ENCODE results near the gene ZNF747. TPM values are rescaled to one million over a fixed set of nuclear protein-coding genes. Genes with fewer than 3 reads are reported as not detected.
"Not testable (repeated sequence)": the region's sequence is repeated elsewhere in the genome, so short reads cannot be mapped to it uniquely, and the experiment has no call there.

ZNF747 gene
- total RNA-seq, 1 donor from 2014 or later: 15.2 TPM

GRCh38 chr16:30539000-30539964 is 4.6 kb upstream of the ZNF747 start:
- Mint-ChIP-seq H3K27me3 (ENCODE audit: low read depth) (no peaks in the 10 kb centered on the region), H3K9me3 (no peaks in the 10 kb centered on the region), H3K4me1 (peaks cover 25% of the 10 kb centered on the region), H3K27ac (no peak overlapping the region), H3K4me3 (no peak overlapping the region), H3K36me3 (no peaks in the 10 kb centered on the region)
- no peak for TF ChIP-seq CTCF (IDR thresholded peaks at IDR 0.05; ENCODE audit: unreplicated experiment)
- DNase-seq (ENCODE audit: low spot score in 2 of 2, unreplicated experiment in 2 of 2): no peak

GRCh38 chr16:30536391-30537024 is 1.9 kb upstream of the ZNF747 start:
- not testable (repeated sequence) for H3K27me3 Mint-ChIP-seq (ENCODE audit: low read depth); DNase-seq (ENCODE audit: low spot score in 2 of 2, unreplicated experiment in 2 of 2); H3K36me3 Mint-ChIP-seq

GRCh38 chr16:30535777-30536190 is 1.1 kb upstream of the ZNF747 start:
- Mint-ChIP-seq H3K36me3 (peaks cover 6% of the 10 kb centered on the region), H3K27me3 (ENCODE audit: low read depth) (no peaks in the 10 kb centered on the region), H3K27ac (peak overlapping the region; percentile 99), H3K9me3 (no peaks in the 10 kb centered on the region), H3K4me3 (peak overlapping the region; percentile 93), H3K4me1 (peaks cover 29% of the 10 kb centered on the region)
- DNase-seq (ENCODE audit: low spot score in 2 of 2, unreplicated experiment in 2 of 2): peak in 1 of 2 experiments; percentile 73
- TF ChIP-seq CTCF (IDR thresholded peaks at IDR 0.05; ENCODE audit: unreplicated experiment): no peak

More at GRCh38 chr16:30536391-30537024, 1.9 kb upstream of the ZNF747 start:
- H3K4me1 Mint-ChIP-seq: peaks cover 29% of the 10 kb centered on the region
- H3K4me3 Mint-ChIP-seq: peak overlapping the region; percentile 93
- not testable (repeated sequence) for H3K9me3 Mint-ChIP-seq
- peak overlapping the region; percentile 99 for H3K27ac Mint-ChIP-seq

GRCh38 chr16:30535106-30535776 is 583 bp upstream of the ZNF747 start:
- DNase-seq (ENCODE audit: low spot score in 2 of 2, unreplicated experiment in 2 of 2): peak in 1 of 2 experiments; percentile 47
- Mint-ChIP-seq H3K27me3 (ENCODE audit: low read depth) (no peaks in the 10 kb centered on the region), H3K4me3 (peak overlapping the region; percentile 93), H3K4me1 (peaks cover 31% of the 10 kb centered on the region), H3K36me3 (peaks cover 6% of the 10 kb centered on the region), H3K27ac (peak overlapping the region; percentile 99), H3K9me3 (no peaks in the 10 kb centered on the region)
- no peak for TF ChIP-seq CTCF (IDR thresholded peaks at IDR 0.05; ENCODE audit: unreplicated experiment)

GRCh38 chr16:30533748-30534367 is 800 bp downstream of the ZNF747 start:
- Mint-ChIP-seq H3K27me3 (ENCODE audit: low read depth) (no peaks in the 10 kb centered on the region), H3K36me3 (peaks cover 6% of the 10 kb centered on the region), H3K27ac (peak overlapping the region; percentile 84), H3K4me1 (peaks cover 35% of the 10 kb centered on the region), H3K4me3 (peak overlapping the region; percentile 93), H3K9me3 (no peaks in the 10 kb centered on the region)
- no peak for DNase-seq (ENCODE audit: low spot score in 2 of 2, unreplicated experiment in 2 of 2)
- no peak for TF ChIP-seq CTCF (IDR thresholded peaks at IDR 0.05; ENCODE audit: unreplicated experiment)

Measured in mesothelial cell of epicardium (in vitro differentiated cells).